Esophagus muscularis mucosa (tissue), 4 donors: ENCODE measurements around the gene GALNT2. TPM values are rescaled to one million over a fixed set of nuclear protein-coding genes. Genes with fewer than 3 reads are reported as not detected.

ENCODE experiments used
- DNase-seq: peaks from one replicate; pipeline ENCODE4 v3.0.0-alpha.2; 2017; ENCODE audit errors: extremely low spot score
- H3K27ac ChIP-seq, 4 donors: fragments of 200-600 bp; sonication (generic); replicated peaks in 1 of 4; 1 replicate in 3 of 4; 2 replicates in 1 of 4; pipeline ENCODE4 v1.5.1; 2016 to 2019; ENCODE audit warnings: mild to moderate bottlenecking in 1 of 4
- H3K27me3 ChIP-seq, 4 donors: fragments of 200-600 bp; sonication (generic); one replicate each; pipeline versions ENCODE4 v1.5.1 to v1.6.0; 2016 to 2019
- H3K36me3 ChIP-seq, 4 donors: fragments of 200-600 bp; sonication (generic); one replicate each; pipeline ENCODE4 v1.5.1; 2016 to 2019
- H3K4me1 ChIP-seq, 4 donors: fragments of 200-600 bp; sonication (generic); one replicate each; pipeline ENCODE4 v1.5.1; 2016 to 2019
- H3K4me3 ChIP-seq, 4 donors: fragments of 200-600 bp; sonication (generic); 1 replicate in 2 of 4; 2 replicates in 2 of 4; pipeline ENCODE4 v1.5.1; 2016 to 2019; ENCODE audit warnings: mild to moderate bottlenecking in 4 of 4, moderate library complexity in 1 of 4
- H3K9me3 ChIP-seq, 4 donors: fragments of 200-600 bp; sonication (generic); 1 replicate in 3 of 4; 2 replicates in 1 of 4; pipeline ENCODE4 v1.5.1; 2016 to 2019
- CTCF ChIP-seq, 3 experiments: fragments of 200-600 bp in 2 of 3; fragments of 450-650 bp in 1 of 3; sonication (generic) in 2 of 3; IDR thresholded peaks; one replicate each; pipeline ENCODE4 v1.5.1; 2017 to 2019; ENCODE audit warnings: antibody characterized with exemption in 3 of 3, mild to moderate bottlenecking in 2 of 3, moderate library complexity in 1 of 3
- EP300 ChIP-seq: sonication (generic); formaldehyde crosslinking; IDR thresholded peaks from one replicate; pipeline ENCODE4 v1.6.1; 2017; ENCODE audit warnings: antibody characterized with exemption
- POLR2A ChIP-seq: fragments of 450-650 bp; IDR thresholded peaks from one replicate; pipeline ENCODE4 v1.6.1; 2017; ENCODE audit warnings: antibody characterized with exemption, moderate library complexity, mild to moderate bottlenecking, low read depth
- POLR2AphosphoS5 ChIP-seq, 2 donors: sonication (generic); formaldehyde crosslinking; IDR thresholded peaks; one replicate each; pipeline ENCODE4 v1.6.1; 2017; ENCODE audit warnings: antibody characterized with exemption in 2 of 2
- WGBS: methylation state at CpG from one replicate; pipeline ENCODE4 v1.1.5; 2018; 5-methylcytosine and 5-hydroxymethylcytosine counted together
- intact Hi-C: fragments of 100-400 bp; cut with DNase I; formaldehyde crosslinking; loops from one replicate; pipeline ENCODE4 v1.15.1; 2023
- total RNA-seq, 4 donors: library from RNA; depleted of rRNA; stranded (reverse); fragments of >200 nt; gene quantifications; one replicate each; pipeline versions ENCODE4 v1.1.0 to v1.2.1, GENCODE V29; 2016

The GALNT2 gene
- total RNA-seq, 4 donors from 2014 or later, result 89.6 to 145 (median 129) TPM

GRCh38 chr1:230222678-230223077 is 155.6 kb downstream of the GALNT2 start:
- 90% methylated on average over 2 of the region's 2 CpGs for WGBS
- intact Hi-C loops, result no loop called here
- H3K4me3 ChIP-seq, result no peak overlapping the region

GRCh38 chr1:230224101-230224960 is 157.3 kb downstream of the GALNT2 start:
- H3K27me3 ChIP-seq, result no peaks in the 10 kb centered on the region
- TF ChIP-seq POLR2AphosphoS5 (IDR thresholded peaks at IDR 0.05) (no peak), EP300 (no peak), POLR2A (no peak), CTCF (IDR thresholded peaks at IDR 0.05) (no peak)
- intact Hi-C loops, result no loop called here
- H3K27ac ChIP-seq, result peak overlapping the region in 3 of 4 donors; percentile 16 to 49 (median 30)
- 90% methylated on average over 18 of the region's 18 CpGs for WGBS
- DNase-seq, result no peak
- peaks cover 14 to 68% (median 46%) of the 10 kb centered on the region in 4 donors for H3K4me1 ChIP-seq
- H3K4me3 ChIP-seq, result no peak overlapping the region
- H3K36me3 ChIP-seq, result no peaks in the 10 kb centered on the region
- no peaks in the 10 kb centered on the region for H3K9me3 ChIP-seq

More at GRCh38 chr1:230222678-230223077, 155.6 kb downstream of the GALNT2 start:
- H3K4me1 ChIP-seq, result peaks cover 14 to 69% (median 49%) of the 10 kb centered on the region in 4 donors
- no peaks in the 10 kb centered on the region for H3K36me3 ChIP-seq
- H3K27ac ChIP-seq, result peak overlapping the region; percentile 34 to 56 (median 42)
- no peaks in the 10 kb centered on the region for H3K27me3 ChIP-seq
- TF ChIP-seq CTCF (IDR thresholded peaks at IDR 0.05) (peak in 1 of 3 experiments; percentile 14), POLR2AphosphoS5 (IDR thresholded peaks at IDR 0.05) (no peak)
- no peaks in the 10 kb centered on the region for H3K9me3 ChIP-seq
- DNase-seq, result no peak

GRCh38 chr1:230226007-230226800 is 159.2 kb downstream of the GALNT2 start:
- no peak for DNase-seq
- no peak overlapping the region for H3K27ac ChIP-seq
- WGBS, result 92% methylated on average over 16 of the region's 16 CpGs
- H3K4me3 ChIP-seq, result no peak overlapping the region
- no peaks in the 10 kb centered on the region for H3K9me3 ChIP-seq
- no peaks in the 10 kb centered on the region for H3K36me3 ChIP-seq
- peaks cover 22 to 70% (median 51%) of the 10 kb centered on the region in 4 donors for H3K4me1 ChIP-seq
- no peaks in the 10 kb centered on the region for H3K27me3 ChIP-seq
- intact Hi-C loops, result no loop called here
- TF ChIP-seq POLR2A (no peak), EP300 (no peak), POLR2AphosphoS5 (IDR thresholded peaks at IDR 0.05) (no peak), CTCF (IDR thresholded peaks at IDR 0.05) (no peak)

GRCh38 chr1:230226814-230227213 is 159.8 kb downstream of the GALNT2 start:
- TF ChIP-seq CTCF (IDR thresholded peaks at IDR 0.05), result no peak
- no peak for TF ChIP-seq EP300
- TF ChIP-seq POLR2A, result no peak
- no peak for TF ChIP-seq POLR2AphosphoS5 (IDR thresholded peaks at IDR 0.05)
- intact Hi-C loops, result no loop called here
- DNase-seq, result no peak
- Histone ChIP-seq H3K36me3 (no peaks in the 10 kb centered on the region), H3K27ac (no peak overlapping the region), H3K4me1 (peaks cover 23 to 70% (median 51%) of the 10 kb centered on the region in 4 donors), H3K4me3 (no peak overlapping the region), H3K9me3 (no peaks in the 10 kb centered on the region), H3K27me3 (no peaks in the 10 kb centered on the region)
